Naive B cell (primary cell): Measurements from ENCODE around the gene SALL4. TPM values are rescaled to one million over a fixed set of nuclear protein-coding genes. Genes with fewer than 3 reads are reported as not detected.
A peak's percentile ranks its signal among the peaks of the same experiment; 100 is the strongest.

ENCODE experiments used
- ATAC-seq, 2 donors: fragments of 150-1000 bp; cut with Tn5 transposase; 2 replicates each; pipeline ENCODE4 v1.10.0; 2021; ENCODE audit warnings: low read depth in 2 of 2, mild to moderate bottlenecking in 2 of 2, moderate library complexity in 2 of 2
- DNase-seq: peaks from one replicate; pipeline ENCODE4 v3.0.0; 2022
- H3K27ac Mint-ChIP-seq, 6 donors: one replicate each; pipeline ENCODE4 v1.8.0; 2020 to 2022; ENCODE audit warnings: mild to moderate bottlenecking in 6 of 6, mixed read lengths in 6 of 6, moderate library complexity in 5 of 6, inconsistent platforms in 2 of 6
- H3K27me3 Mint-ChIP-seq, 3 donors: one replicate each; pipeline ENCODE4 v1.8.0; 2021 to 2022; ENCODE audit warnings: mixed read lengths in 3 of 3, mild to moderate bottlenecking in 1 of 3
- H3K36me3 Mint-ChIP-seq, 2 donors: one replicate each; pipeline ENCODE4 v1.8.0; 2020 to 2022; ENCODE audit warnings: mixed read lengths in 2 of 2, inconsistent platforms in 1 of 2, mild to moderate bottlenecking in 1 of 2
- H3K4me1 Mint-ChIP-seq, 3 donors: one replicate each; pipeline ENCODE4 v1.8.0; 2020 to 2022; ENCODE audit warnings: mixed read lengths in 3 of 3, inconsistent platforms in 1 of 3, mild to moderate bottlenecking in 1 of 3, moderate library complexity in 1 of 3
- H3K4me3 Mint-ChIP-seq, 8 donors: one replicate each; pipeline ENCODE4 v1.8.0; 2020 to 2022; ENCODE audit warnings: mild to moderate bottlenecking in 8 of 8, mixed read lengths in 8 of 8, moderate library complexity in 8 of 8, inconsistent platforms in 2 of 8
- H3K9me3 Mint-ChIP-seq, 7 donors: one replicate each; pipeline ENCODE4 v1.8.0; 2020 to 2022; ENCODE audit warnings: mixed read lengths in 7 of 7, mild to moderate bottlenecking in 5 of 7, inconsistent platforms in 2 of 7, moderate library complexity in 1 of 7
- polyA plus RNA-seq, 6 donors: library from polyadenylated mRNA; unstranded; fragments of 300-500 nt; fragmentation: Illumina TruSeq; gene quantifications; one replicate each; pipeline ENCODE4 v1.2.3, GENCODE V29; 2021; ENCODE audit warnings: low read depth in 6 of 6

The SALL4 gene
- polyA plus RNA-seq, 6 donors from 2014 or later: not detected

DNA sequence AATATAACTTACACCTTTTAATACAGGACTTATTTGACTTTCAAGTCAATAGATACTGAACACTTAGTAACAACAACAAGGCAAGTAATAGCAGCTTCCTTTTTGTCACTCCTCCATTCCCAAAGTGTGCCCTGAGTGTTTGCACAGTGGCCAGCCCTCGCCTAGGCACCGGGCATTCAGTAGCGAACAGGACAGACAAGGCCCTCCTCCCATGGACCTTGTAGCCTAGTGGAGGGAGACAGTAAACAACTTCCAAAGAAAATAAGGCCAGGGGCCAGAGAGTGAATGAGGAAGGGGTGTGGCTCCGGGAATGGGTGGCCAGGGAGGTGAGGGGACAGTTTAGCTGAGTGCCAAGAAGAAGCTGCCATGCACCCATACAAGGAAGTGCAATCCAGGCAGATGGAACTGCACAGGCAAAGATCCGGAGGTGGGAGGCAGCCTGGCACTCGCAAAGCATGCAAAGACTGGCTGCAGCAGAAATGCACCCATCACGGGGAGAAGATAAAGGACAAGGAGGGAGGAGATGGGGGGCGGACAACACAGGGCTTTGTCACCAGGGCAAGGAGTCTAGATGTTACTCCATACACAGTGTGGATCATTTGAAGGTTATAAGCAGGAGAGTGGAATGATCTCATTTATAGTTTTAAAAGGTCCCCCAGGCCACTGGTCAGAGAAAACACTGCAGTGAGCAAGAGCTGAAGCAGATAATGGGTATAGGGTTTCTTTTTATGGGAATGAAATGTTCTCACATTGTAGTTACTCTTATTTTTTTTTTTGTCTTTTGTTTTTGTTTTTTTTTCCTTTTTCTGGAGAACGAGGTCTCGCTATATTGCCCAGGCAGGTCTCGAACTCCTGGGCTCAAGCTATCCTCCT is 66.4 kb downstream of the SALL4 start:
- ATAC-seq (no peak), DNase-seq (no peak)
- Mint-ChIP-seq H3K4me3 (no peak overlapping the region), H3K27me3 (peaks cover 0 to 4% (median 0%) of the 10 kb centered on the region in 3 donors), H3K4me1 (no peaks in the 10 kb centered on the region), H3K9me3 (no peaks in the 10 kb centered on the region), H3K36me3 (no peaks in the 10 kb centered on the region), H3K27ac (peak overlapping the region in 2 of 6 donors; percentile 47 to 69)

DNA sequence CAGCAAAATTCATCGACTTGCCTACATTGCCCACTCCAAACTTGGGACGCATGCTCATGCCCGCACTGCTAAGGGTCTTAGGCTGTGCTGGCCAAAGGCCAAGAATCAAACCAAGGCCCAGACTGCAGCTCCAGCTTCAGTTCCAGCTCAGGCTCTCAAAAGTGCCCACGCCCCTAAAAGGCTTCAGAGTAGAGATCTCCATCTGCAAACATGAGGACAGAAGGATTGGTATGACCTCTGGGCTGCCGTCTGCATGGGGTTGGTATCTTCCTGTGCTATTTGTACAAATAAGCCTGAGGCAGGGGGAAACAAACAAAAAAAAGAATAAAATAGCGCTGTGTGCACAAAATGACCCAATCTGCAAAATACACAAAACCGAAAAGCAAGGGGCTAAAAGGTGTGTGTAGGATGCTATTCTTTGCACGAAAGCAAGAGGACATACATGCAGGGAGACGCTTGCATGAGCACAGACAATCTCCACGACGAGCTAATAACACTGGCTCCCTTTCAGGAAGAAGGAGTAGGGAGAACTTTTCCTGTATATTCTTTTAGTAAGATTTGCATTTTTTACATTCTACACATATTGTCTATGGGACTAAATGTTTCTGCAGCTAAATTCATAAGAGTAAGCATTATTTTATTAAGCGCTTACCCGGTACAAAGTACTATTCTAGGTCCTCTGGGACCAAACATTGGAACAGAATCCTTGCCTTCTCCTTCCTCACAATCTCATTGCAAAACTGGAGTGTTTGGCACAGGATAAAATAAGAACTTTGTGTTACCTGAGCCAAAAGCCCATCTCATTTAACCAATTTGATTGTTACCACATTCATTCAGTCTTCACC is 67.2 kb downstream of the SALL4 start:
- no peak for ATAC-seq
- DNase-seq: no peak
- Mint-ChIP-seq H3K27ac (no peak overlapping the region), H3K36me3 (no peaks in the 10 kb centered on the region), H3K27me3 (peaks cover 0 to 4% (median 0%) of the 10 kb centered on the region in 3 donors), H3K9me3 (no peaks in the 10 kb centered on the region), H3K4me3 (no peak overlapping the region), H3K4me1 (no peaks in the 10 kb centered on the region)

DNA sequence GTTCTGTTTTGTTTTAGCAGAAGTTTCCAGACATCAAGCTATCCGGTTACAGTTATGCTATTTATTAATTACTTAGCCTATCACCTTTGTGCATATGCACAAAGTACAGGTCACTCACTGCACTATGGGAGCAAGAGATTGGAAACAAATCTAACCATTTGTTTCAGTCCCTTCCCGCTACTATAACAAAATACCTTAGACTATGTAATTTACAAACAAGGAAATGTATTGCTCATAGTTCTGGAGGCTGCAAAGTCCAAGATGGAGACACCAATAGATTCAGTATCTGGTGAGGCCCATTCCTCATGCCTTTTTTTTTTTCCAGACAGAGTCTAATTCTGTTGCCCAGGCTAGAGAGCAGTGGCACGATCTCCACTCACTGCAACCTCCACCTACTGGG is 69.3 kb downstream of the SALL4 start:
- Mint-ChIP-seq H3K4me1 (no peaks in the 10 kb centered on the region), H3K27ac (no peak overlapping the region), H3K9me3 (no peaks in the 10 kb centered on the region), H3K36me3 (no peaks in the 10 kb centered on the region), H3K27me3 (peaks cover 0 to 4% (median 0%) of the 10 kb centered on the region in 3 donors), H3K4me3 (no peak overlapping the region)
- DNase-seq (no peak), ATAC-seq (no peak)

Other genes with a start within 250 kb of the SALL4 start
- under 1 TPM in 3 of 6 donors, not detected in 3; 0.07 to 0.13 (median 0.10) TPM for gene ATP9A, start 34.1 kb downstream of the SALL4 start, polyA plus RNA-seq